Liver (tissue), 9 donors: ENCODE data around the gene CALML5. TPM values are rescaled to one million over a fixed set of nuclear protein-coding genes. Genes with fewer than 3 reads are reported as not detected.

Source experiments
- DNase-seq: peaks from one replicate; pipeline ENCODE4 v3.0.0-alpha.2; 2017; ENCODE audit warnings: low spot score
- H3K27ac ChIP-seq, 2 donors: one replicate each; pipeline ENCODE4 v1.7.0; 2013; ENCODE audit warnings: inconsistent platforms in 2 of 2, low read length in 2 of 2, control low read depth in 1 of 2, low read depth in 1 of 2, mild to moderate bottlenecking in 1 of 2
- H3K27me3 ChIP-seq, 4 donors: one replicate each; pipeline versions ENCODE4 v1.6.1 to v1.7.0; 2013; ENCODE audit warnings: low read length in 3 of 4, inconsistent platforms in 1 of 4, mild to moderate bottlenecking in 1 of 4, moderate library complexity in 1 of 4; ENCODE audit not compliant: control insufficient read depth in 4 of 4, insufficient read depth in 4 of 4
- H3K36me3 ChIP-seq, 4 donors: one replicate each; pipeline versions ENCODE4 v1.6.1 to v1.7.0; 2013; ENCODE audit warnings: low read length in 3 of 4, mild to moderate bottlenecking in 3 of 4, low read depth in 1 of 4, moderate library complexity in 1 of 4; ENCODE audit not compliant: control insufficient read depth in 4 of 4, insufficient read depth in 3 of 4
- H3K4me1 ChIP-seq, 4 donors: one replicate each; pipeline versions ENCODE4 v1.6.1 to v1.7.0; 2013; ENCODE audit warnings: low read length in 3 of 4, mild to moderate bottlenecking in 3 of 4, moderate library complexity in 1 of 4; ENCODE audit not compliant: control insufficient read depth in 4 of 4, insufficient read depth in 4 of 4
- H3K4me3 ChIP-seq, 3 donors: one replicate each; pipeline versions ENCODE4 v1.6.1 to v1.7.0; 2013; ENCODE audit warnings: low read length in 3 of 3, control low read depth in 1 of 3, low read depth in 1 of 3, mild to moderate bottlenecking in 1 of 3
- H3K9ac ChIP-seq, 2 donors: one replicate each; pipeline ENCODE4 v1.7.0; 2013; ENCODE audit warnings: low read length in 2 of 2, mild to moderate bottlenecking in 2 of 2, moderate library complexity in 2 of 2, control low read depth in 1 of 2, low read depth in 1 of 2
- H3K9me3 ChIP-seq, 4 donors: one replicate each; pipeline versions ENCODE4 v1.6.1 to v1.7.0; 2013; ENCODE audit warnings: low read length in 3 of 4; ENCODE audit not compliant: control insufficient read depth in 4 of 4
- ATF3 ChIP-seq: IDR thresholded peaks from 2 replicates; pipeline ENCODE4 v1.6.1; 2016; ENCODE audit warnings: antibody characterized with exemption
- CTCF ChIP-seq: fragments of 150-350 bp; IDR thresholded peaks from 2 replicates; pipeline ENCODE4 v1.5.1; 2017; ENCODE audit warnings: improper control_type of control experiment, low read depth, low read length; ENCODE audit not compliant: missing input control
- EGR1 ChIP-seq, 2 donors: IDR thresholded peaks; 2 replicates each; pipeline ENCODE4 v1.6.1; 2016 to 2018; ENCODE audit warnings: antibody characterized with exemption in 2 of 2, low read depth in 2 of 2
- FOXA1 ChIP-seq: IDR thresholded peaks from 2 replicates; pipeline ENCODE4 v1.6.1; 2016; ENCODE audit warnings: antibody characterized with exemption
- FOXA2 ChIP-seq: IDR thresholded peaks from 2 replicates; pipeline ENCODE4 v1.6.1; 2016; ENCODE audit warnings: antibody characterized with exemption
- GABPA ChIP-seq, 2 donors: IDR thresholded peaks in 1 of 2; conservative IDR thresholded peaks in 1 of 2; 2 replicates each; pipeline ENCODE4 v1.6.1; 2016; ENCODE audit warnings: antibody characterized with exemption in 2 of 2, mild to moderate bottlenecking in 1 of 2, moderate library complexity in 1 of 2
- HNF4A ChIP-seq, 2 donors: conservative IDR thresholded peaks; 2 replicates each; pipeline ENCODE4 v1.6.1; 2016; ENCODE audit warnings: antibody characterized with exemption in 2 of 2, mild to moderate bottlenecking in 2 of 2
- HNF4G ChIP-seq: IDR thresholded peaks from 2 replicates; pipeline ENCODE4 v1.6.1; 2016; ENCODE audit warnings: antibody characterized with exemption
- JUND ChIP-seq, 2 donors: IDR thresholded peaks; 2 replicates each; pipeline ENCODE4 v1.6.1; 2016; ENCODE audit warnings: antibody characterized with exemption in 2 of 2
- MAX ChIP-seq: IDR thresholded peaks from 2 replicates; pipeline ENCODE4 v1.6.1; 2016; ENCODE audit warnings: antibody characterized with exemption
- NR2F2 ChIP-seq: IDR thresholded peaks from 2 replicates; pipeline ENCODE4 v1.6.1; 2016; ENCODE audit warnings: antibody characterized with exemption
- RAD21 ChIP-seq, 2 donors: IDR thresholded peaks; 2 replicates each; pipeline ENCODE4 v1.6.1; 2016; ENCODE audit warnings: antibody characterized with exemption in 2 of 2, mild to moderate bottlenecking in 2 of 2
- REST ChIP-seq: IDR thresholded peaks from 2 replicates; pipeline ENCODE4 v1.6.1; 2016; ENCODE audit warnings: antibody characterized with exemption, mild to moderate bottlenecking
- RXRA ChIP-seq, 2 donors: IDR thresholded peaks; 2 replicates each; pipeline ENCODE4 v1.6.1; 2017 to 2018; ENCODE audit warnings: antibody characterized with exemption in 2 of 2, mild to moderate bottlenecking in 1 of 2
- SP1 ChIP-seq: IDR thresholded peaks from 2 replicates; pipeline ENCODE4 v1.6.1; 2018; ENCODE audit warnings: antibody characterized with exemption, mild to moderate bottlenecking
- TAF1 ChIP-seq: conservative IDR thresholded peaks from 2 replicates; pipeline ENCODE4 v1.6.1; 2016; ENCODE audit warnings: antibody characterized with exemption, mild to moderate bottlenecking
- YY1 ChIP-seq: IDR thresholded peaks from 2 replicates; pipeline ENCODE4 v1.6.1; 2016; ENCODE audit warnings: antibody characterized with exemption, mild to moderate bottlenecking
- WGBS: extraction: QIAGEN DNeasy Blood & Tissue Kit; methylation state at CpG from one replicate; pipeline ENCODE4 v1.1.7; 2013; 5-methylcytosine and 5-hydroxymethylcytosine counted together
- polyA plus RNA-seq, 2 donors: library from polyadenylated mRNA; stranded (reverse) in 1 of 2; unstranded in 1 of 2; fragments of 200-250 nt in 1 of 2; fragments of >200 nt in 1 of 2; fragmentation: Nextera tagmentation in 1 of 2; extraction: Ambion mirVana in 1 of 2; gene quantifications; one replicate each; pipeline versions ENCODE4 v1.2.1 to v1.2.3, GENCODE V29; 2013 to 2015
- total RNA-seq, 2 donors: library from RNA; depleted of rRNA; stranded (reverse); fragments of >200 nt; gene quantifications; one replicate each; pipeline ENCODE4 v1.2.3, GENCODE V29; 2014
- TF ChIP-seq, protein P1 (sequence below): IDR thresholded peaks from 2 replicates; pipeline ENCODE4 v1.6.1; 2016; ENCODE audit warnings: antibody characterized with exemption
- donor health status: healthy.
- donor health status: healthy.
- donor health status: healthy.
- donor health status: healthy.
- donor health status: healthy.

The CALML5 gene
- total and polyA plus RNA-seq, 4 donors, result not detected

DNA sequence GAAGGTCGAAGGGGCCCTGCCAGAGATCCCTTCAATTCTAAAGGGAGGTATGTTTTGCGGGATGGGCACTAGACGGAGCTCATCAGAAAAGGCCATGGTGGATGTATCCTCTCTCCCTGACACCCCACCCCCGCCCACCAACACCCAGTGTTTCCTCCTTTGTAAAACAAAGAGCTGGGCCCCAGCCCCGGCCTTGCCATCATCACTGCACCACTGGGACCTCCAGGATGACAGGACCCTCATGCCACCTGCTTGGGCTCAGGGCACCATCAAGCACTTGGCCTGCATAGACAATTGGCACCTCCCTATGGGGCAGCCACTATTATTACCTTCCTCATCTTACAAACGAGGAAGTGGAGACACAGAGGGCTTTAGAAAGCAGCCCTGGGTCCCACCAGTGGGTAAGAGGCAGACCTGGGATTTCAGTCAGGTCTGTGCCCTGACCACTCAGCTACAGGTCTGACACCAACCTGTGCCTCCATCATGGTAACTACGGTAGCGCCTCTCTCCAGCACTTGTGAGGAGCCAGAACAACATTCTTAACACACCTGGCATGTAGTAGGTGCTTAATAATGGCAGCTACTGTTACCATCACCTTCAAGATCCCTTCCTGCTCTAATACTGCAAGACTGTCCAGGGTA, 27.4 kb upstream of the CALML5 start:
- TF ChIP-seq ATF3 (no peak), GABPA (IDR thresholded peaks at IDR 0.05 in 1 of 2, conservative IDR thresholded peaks at IDR 0.05 in 1 of 2) (no peak), RAD21 (IDR thresholded peaks at IDR 0.05) (no peak), HNF4G (no peak), TAF1 (no peak), FOXA2 (no peak), YY1 (no peak), CTCF (no peak), NR2F2 (no peak), EGR1 (IDR thresholded peaks at IDR 0.05; ENCODE audit: low read depth in 2 of 2) (no peak), MAX (no peak), SP1 (no peak), HNF4A (conservative IDR thresholded peaks at IDR 0.05) (no peak), REST (no peak), JUND (IDR thresholded peaks at IDR 0.05) (no peak), RXRA (IDR thresholded peaks at IDR 0.05) (no peak), FOXA1 (no peak)
- TF ChIP-seq, protein P1, sequence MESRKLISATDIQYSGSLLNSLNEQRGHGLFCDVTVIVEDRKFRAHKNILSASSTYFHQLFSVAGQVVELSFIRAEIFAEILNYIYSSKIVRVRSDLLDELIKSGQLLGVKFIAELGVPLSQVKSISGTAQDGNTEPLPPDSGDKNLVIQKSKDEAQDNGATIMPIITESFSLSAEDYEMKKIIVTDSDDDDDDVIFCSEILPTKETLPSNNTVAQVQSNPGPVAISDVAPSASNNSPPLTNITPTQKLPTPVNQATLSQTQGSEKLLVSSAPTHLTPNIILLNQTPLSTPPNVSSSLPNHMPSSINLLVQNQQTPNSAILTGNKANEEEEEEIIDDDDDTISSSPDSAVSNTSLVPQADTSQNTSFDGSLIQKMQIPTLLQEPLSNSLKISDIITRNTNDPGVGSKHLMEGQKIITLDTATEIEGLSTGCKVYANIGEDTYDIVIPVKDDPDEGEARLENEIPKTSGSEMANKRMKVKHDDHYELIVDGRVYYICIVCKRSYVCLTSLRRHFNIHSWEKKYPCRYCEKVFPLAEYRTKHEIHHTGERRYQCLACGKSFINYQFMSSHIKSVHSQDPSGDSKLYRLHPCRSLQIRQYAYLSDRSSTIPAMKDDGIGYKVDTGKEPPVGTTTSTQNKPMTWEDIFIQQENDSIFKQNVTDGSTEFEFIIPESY, result no peak
- DNase-seq, result no peak
- Histone ChIP-seq H3K9me3 (no peaks in the 10 kb centered on the region), H3K4me1 (peaks cover 12 to 37% (median 25%) of the 10 kb centered on the region in 4 donors), H3K4me3 (no peak overlapping the region), H3K27me3 (no peaks in the 10 kb centered on the region), H3K27ac (no peak overlapping the region), H3K36me3 (no peaks in the 10 kb centered on the region), H3K9ac (no peak overlapping the region)
- WGBS, result 95% methylated on average over 8 of the region's 8 CpGs
